ENCODE results near the gene RPS6KC1. TPM values are rescaled to one million over a fixed set of nuclear protein-coding genes. Genes with fewer than 3 reads are reported as not detected.

RPS6KC1 gene
- total and polyA plus RNA-seq, 2 donors (not counting 3 experiments of a cell fraction or from before 2014, with no cell fraction given), result 5.1 to 18.6 TPM

DNA sequence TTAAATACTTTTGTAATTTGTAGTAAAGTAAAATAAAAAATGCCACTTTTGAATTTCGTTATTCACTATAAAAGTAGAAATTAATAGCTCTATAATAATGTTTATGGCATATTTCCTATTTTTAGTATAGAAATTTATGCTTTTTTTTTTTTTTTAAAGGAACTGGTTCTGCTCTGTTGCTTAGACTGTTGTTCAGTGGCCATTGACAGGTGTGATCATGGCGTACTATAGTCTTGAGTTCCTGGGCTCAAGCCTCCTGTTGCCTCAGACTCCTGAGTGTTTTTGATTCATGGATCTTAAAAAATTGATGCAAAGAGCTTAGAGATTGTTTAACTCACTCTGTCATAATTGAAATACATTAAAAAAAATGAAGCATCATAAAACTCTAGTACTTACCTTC, 53.6 kb downstream of the RPS6KC1 start:
- Histone ChIP-seq H3K4me1 (ENCODE audit: control insufficient read depth, extremely low read depth, insufficient read depth, low read length) (no peaks in the 10 kb centered on the region), H3K27me3 (ENCODE audit: control insufficient read depth in 2 of 2, insufficient read depth in 2 of 2, low read length in 2 of 2) (no peaks in the 10 kb centered on the region), H2AFZ (ENCODE audit: low read depth, low read length) (no peak overlapping the region), H3K4me3 (replicated peaks in 1 of 3; ENCODE audit: insufficient read depth in 1 of 3, low read depth in 1 of 3, low read length in 3 of 3) (no peak overlapping the region), H3K9me1 (replicated peaks; ENCODE audit: control insufficient read depth, extremely low read depth, insufficient read depth, low read length) (no peaks in the 10 kb centered on the region), H4K20me1 (replicated peaks; ENCODE audit: control insufficient read depth, extremely low read depth, insufficient read depth, low read length) (no peaks in the 10 kb centered on the region), H3K4me2 (ENCODE audit: insufficient read depth, low read length) (no peak overlapping the region), H3K9ac (replicated peaks; ENCODE audit: extremely low read depth, insufficient read depth, low read length) (no peak overlapping the region), H3K27ac (ENCODE audit: insufficient read depth, low read depth, low read length) (no peak overlapping the region), H3K36me3 (ENCODE audit: control insufficient read depth in 2 of 2, extremely low read depth in 1 of 2, insufficient read depth in 2 of 2, low read length in 2 of 2) (no peaks in the 10 kb centered on the region), H3K9me3 (replicated peaks; ENCODE audit: control insufficient read depth, insufficient read depth, low read length) (no peaks in the 10 kb centered on the region), H3K79me2 (ENCODE audit: control insufficient read depth, insufficient read depth, low read length) (no peaks in the 10 kb centered on the region)
- ChIA-PET POLR2A (no interaction called here), CTCF (no interaction called here)
- DNase-seq (ENCODE audit: low read depth, low spot score) (no peak), FAIRE-seq (no peak)
- TF ChIP-seq GATA2 (IDR thresholded peaks at IDR 0.05; ENCODE audit: insufficient read depth, insufficient read length, low read depth, low read length), result no peak
- intact Hi-C loops (cut with micrococcal nuclease) (no loop called here), dilution Hi-C loops (cut with MboI; ENCODE audit: extremely low pct_ligation_motif_present, low sequenced_read_pairs) (no loop called here)
- no TSS peak for BruUV-seq (replicated peaks)

DNA sequence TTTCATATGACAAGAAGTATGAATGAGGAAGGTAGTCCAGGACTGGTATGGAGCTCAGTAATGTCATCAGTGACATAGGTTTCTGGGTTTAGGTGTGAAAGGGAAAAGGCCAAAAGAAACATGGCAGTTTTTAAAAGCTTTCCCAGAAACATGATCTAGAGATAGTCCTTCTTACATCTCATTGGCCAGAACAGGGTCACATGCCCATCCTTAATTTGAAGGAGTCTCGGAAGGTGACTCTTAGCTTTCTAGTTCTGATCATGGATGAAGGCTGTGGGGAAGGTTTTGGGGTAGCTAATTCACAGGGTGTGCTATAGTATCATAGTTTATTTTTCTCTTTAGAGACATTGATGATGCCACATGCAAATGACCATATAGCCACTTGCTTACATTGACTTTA, 55.3 kb downstream of the RPS6KC1 start:
- POLR2A ChIA-PET, result no interaction called here
- H3K4me2 ChIP-seq (ENCODE audit: insufficient read depth, low read length), result no peak overlapping the region
- BruUV-seq (replicated peaks), result no TSS peak
- no peak for DNase-seq (ENCODE audit: low read depth, low spot score)
- no peak overlapping the region for H3K4me3 ChIP-seq (replicated peaks in 1 of 3; ENCODE audit: insufficient read depth in 1 of 3, low read depth in 1 of 3, low read length in 3 of 3)
- FAIRE-seq, result no peak
- H3K36me3 ChIP-seq (ENCODE audit: control insufficient read depth in 2 of 2, extremely low read depth in 1 of 2, insufficient read depth in 2 of 2, low read length in 2 of 2), result no peaks in the 10 kb centered on the region
- TF ChIP-seq JUN (IDR thresholded peaks at IDR 0.05; ENCODE audit: borderline replicate concordance, insufficient read depth, insufficient read length, low read depth), result no peak
- H3K9me1 ChIP-seq (replicated peaks; ENCODE audit: control insufficient read depth, extremely low read depth, insufficient read depth, low read length), result no peaks in the 10 kb centered on the region
- H3K4me1 ChIP-seq (ENCODE audit: control insufficient read depth, extremely low read depth, insufficient read depth, low read length), result no peaks in the 10 kb centered on the region
- intact Hi-C loops (cut with micrococcal nuclease) (no loop called here), dilution Hi-C loops (cut with MboI; ENCODE audit: extremely low pct_ligation_motif_present, low sequenced_read_pairs) (no loop called here)
- no peaks in the 10 kb centered on the region for H3K79me2 ChIP-seq (ENCODE audit: control insufficient read depth, insufficient read depth, low read length)
- no peaks in the 10 kb centered on the region for H3K9me3 ChIP-seq (replicated peaks; ENCODE audit: control insufficient read depth, insufficient read depth, low read length)
- no peak overlapping the region for H3K9ac ChIP-seq (replicated peaks; ENCODE audit: extremely low read depth, insufficient read depth, low read length)
- no peak overlapping the region for H2AFZ ChIP-seq (ENCODE audit: low read depth, low read length)
- CTCF ChIA-PET, result no interaction called here
- no peaks in the 10 kb centered on the region for H4K20me1 ChIP-seq (replicated peaks; ENCODE audit: control insufficient read depth, extremely low read depth, insufficient read depth, low read length)
- H3K27me3 ChIP-seq (ENCODE audit: control insufficient read depth in 2 of 2, insufficient read depth in 2 of 2, low read length in 2 of 2), result no peaks in the 10 kb centered on the region
- no peak overlapping the region for H3K27ac ChIP-seq (ENCODE audit: insufficient read depth, low read depth, low read length)

Measured in endothelial cell of umbilical vein (primary cell).